HG03064 (cell line): ENCODE data around the gene ATRIP.
A peak's percentile ranks its signal among the peaks of the same experiment; 100 is the strongest.
"Not testable (repeated sequence)": the region's sequence is repeated elsewhere in the genome, so short reads cannot be mapped to it uniquely, and the experiment has no call there.

ENCODE experiments used
- ATAC-seq: cut with Tn5 transposase; IDR thresholded peaks from one replicate; pipeline ENCODE4 v1.9.1; 2021; ENCODE audit warnings: low read depth; ENCODE audit not compliant: unreplicated experiment

The ATRIP gene

DNA sequence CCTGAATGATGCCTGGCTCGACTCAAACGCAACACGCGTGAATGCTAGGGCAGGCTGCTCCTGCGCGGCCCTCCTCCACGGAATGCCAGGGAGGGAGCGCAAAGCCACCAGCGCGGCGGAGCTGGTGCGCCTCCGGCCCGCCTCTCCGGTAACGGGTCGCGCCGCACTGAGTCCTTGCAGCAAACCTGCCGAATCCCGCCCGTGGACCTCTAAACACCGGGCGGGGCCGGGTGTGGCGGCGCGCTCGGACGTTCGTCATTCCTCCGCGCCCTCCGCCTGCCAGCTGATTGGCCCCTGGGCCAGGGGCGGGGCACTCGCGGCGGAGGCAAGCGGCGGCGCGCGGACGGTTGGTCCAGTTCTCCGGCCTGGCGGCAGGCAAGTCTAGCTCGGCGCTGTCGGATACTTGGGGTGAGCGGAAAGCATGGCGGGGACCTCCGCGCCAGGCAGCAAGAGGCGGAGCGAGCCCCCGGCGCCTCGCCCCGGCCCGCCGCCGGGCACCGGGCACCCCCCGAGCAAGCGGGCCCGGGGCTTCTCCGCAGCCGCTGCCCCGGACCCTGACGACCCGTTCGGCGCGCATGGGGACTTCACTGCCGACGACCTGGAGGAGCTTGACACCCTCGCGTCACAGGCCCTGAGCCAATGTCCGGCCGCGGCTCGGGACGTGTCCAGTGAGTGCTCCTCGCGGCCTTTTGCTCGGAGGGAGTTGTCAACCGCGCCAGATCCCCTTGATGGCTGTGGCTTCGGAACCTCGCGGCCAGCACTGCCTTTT is at the start of gene ATRIP:
Gene ATRIP, plus strand, starts transcription at position 313 of the 769 bp plus-strand sequence. Its CDS starts 109 bp downstream, at position 422.
- ATAC-seq: peak; percentile 82

DNA sequence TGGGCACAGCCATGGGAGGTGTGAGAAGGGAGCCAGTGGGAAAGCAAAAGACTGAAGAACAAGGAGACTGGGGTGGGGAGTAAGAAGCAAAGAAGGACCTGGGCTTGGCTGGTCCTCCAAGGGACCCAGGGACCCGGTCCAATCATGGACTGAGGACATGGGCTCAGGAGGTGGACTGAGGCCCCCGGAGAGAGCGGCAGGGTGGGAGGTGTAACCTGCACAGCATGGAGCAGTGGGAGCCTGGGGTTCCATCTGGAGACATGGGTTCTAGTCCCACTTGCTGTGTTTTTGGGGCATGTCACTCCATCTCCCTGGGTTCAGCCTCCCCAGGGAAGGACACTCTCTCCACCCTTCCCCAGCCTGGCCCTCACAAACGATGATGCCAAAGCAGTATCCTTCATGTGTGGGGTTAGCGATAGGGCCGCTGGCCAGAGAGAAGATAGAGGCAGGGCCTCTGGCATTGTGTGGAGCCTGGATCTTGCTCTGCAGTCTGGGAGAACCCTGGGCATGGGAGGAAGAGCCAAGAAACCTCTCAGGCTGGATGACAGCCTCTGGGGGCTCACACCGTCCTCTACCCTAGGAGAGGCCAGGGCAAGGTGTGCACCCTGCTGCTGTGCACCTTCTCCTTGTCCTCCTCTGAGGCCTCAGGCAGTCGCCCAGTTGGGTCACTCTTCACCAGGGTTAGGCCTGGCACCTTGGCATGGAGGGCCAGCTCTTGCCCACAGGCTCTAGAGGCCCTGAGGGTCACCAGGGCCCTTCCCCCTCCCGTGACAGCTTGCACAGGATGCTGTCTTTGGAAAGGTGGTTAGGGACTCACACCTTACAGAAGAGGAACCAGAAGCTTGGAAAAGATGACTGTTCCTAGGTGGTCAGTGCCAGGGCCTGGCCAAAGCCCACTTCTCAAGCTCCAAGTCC is 48.5 kb upstream of the ATRIP start:
- no peak for ATAC-seq

DNA sequence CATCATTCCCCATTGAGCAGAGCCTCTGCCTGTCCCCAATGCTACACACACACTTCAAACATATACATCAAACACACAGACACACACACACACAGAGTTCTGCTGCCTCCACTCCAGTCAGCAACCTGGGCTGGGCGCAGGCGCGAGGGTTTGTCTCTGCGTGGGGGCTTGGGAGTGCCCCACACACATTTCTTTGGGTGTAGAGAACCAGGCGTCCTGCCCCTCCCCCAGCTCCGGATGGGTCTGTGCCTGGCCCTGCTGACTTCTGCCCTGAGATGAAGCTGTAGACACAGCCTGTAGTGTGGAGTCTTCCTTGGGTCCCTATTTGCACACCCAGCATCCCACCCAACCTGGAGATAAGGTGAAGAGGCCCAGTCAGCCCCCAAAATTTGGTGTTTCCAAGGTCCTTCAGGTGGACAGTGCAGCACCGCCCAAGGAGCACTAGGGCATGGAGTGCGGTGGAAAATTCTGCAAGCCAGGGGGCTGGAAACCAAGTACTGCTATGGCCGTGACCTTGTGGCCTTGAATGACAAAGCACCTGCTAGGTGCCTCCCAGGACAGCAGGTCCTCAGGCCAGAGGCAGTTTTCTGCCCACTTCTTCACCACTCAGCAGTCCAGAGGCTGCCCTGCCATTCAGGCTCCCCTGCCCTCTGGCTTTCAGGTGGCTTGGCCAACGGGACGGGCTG is 47.7 kb upstream of the ATRIP start:
- no peak for ATAC-seq

DNA sequence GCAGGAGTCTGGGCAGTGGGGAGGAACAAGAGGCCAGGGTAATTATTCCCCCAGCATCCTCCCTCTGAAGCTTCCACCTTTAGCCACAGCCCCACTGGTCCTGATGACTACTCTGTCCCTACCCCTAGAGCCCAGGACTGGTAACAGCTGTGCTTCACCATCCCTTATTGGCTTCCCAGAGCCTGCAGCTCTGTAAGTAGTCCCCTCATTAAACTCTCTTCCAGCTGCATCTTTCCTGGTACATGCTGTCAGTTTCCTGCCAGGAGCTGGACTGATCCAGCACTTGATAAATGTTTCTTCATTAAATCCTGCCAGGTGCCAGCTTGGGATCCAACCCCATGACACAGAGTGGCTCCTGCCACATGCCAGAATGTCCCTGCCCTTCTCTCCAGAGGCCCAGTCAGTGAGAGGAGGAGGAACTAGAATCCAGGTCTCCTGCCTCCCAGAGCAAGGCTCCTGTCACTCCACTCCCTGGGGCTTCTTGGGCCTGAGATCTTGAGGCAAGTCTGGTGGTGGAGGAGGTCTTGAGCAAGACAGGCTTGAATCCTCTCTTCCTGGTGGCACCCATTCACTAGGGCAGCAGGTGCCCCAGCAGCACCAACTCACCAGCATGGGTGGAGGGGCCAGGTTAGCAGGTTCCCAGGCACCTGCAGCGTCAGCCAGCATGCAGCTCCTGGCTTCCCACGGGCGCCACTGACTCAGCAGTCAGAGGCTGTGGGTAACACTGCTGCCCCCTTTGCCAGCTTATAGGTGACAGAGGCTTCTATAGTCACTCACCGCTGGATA is 47.0 kb upstream of the ATRIP start:
- ATAC-seq: no peak

DNA sequence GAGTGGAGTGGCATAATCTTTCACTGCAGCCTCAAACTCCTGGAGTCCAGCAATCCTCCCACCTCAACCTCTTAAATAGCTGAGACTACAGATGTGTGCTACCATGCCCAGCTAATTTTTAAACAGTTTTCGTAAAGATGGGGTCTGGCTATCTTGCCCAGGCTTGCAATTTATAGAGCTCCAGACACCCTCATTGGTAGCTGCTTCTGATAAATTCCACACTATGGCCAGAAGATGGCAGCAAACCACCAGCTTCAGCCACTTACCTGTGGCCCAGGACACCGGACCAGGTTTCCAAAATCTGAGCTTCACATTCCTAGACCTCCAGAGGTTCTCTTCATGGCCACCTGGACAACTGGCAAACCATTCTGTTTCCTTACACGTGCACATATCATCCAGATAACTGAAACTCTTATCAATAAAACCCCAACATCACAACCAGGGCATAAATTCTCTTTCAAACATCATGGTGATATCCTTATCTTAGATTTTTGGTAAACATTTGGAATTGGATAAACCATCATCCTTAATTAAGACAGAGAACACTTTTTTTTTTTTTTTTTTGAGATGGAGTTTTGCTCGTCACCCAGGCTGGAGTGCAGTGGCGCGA is 45.6 kb upstream of the ATRIP start:
- no peak for ATAC-seq

DNA sequence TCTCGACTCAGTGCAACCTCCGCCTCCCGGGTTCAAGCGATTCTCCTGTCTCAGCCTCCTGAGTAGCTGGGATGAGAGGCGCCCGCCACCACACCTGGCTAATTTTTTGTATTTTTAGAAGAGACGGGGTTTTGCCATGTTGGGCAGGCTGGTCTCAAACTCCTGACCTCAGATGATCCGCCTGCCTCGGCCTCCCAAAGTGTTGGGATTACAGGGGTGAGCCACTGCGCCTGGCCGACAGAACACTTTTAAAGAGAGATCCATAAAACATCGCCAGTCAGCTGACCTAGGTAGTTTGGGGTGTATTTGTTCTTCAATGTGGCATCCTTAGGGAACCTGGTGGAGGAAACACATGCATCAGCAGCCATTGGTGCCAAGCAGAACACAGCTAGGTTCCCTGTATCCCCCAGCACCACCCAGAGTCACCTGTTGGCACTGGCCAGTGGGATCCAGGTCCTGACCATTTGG is 45.1 kb upstream of the ATRIP start:
- not testable (repeated sequence) for ATAC-seq

DNA sequence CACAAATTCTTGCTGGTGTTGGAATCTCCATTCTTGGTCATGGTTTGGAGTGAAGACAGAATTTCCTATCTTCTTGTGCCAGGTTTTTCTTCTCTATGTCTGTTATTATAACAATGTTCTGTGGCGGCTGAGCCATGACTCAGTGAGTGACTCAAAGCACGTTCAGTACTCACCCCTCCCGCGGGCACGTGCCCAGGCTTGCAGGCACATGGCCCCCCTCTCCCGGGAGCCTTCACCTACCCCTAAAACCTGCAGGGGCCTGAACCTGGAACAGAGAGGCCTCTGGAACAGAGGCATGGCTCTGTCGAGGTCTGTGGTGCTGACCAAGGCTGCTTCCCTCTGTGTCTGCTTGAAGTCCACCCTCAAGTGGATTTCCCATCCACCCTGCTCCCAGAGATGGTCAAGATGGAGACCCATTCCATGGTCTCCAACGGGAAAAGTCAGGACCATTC is 44.2 kb upstream of the ATRIP start:
- no peak for ATAC-seq

DNA sequence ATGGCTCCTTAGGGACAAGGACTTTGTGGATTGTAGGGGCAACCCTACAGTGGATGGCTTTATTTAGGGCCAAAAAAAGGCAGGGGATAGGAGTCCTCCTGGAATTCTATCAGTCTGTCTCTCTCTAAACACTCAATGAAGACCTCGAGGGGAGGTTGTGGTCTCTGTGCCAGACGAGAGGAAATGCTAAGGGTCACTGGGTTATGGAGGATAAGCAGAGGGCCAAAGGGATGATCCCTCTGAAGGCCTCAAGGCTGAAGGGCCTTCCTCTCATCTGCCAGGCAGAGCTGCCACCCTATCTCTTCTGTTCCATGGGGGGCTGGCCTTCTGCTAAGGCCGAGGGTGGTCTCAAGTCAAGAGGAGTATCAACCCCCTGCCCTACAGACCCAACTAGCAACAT is 43.6 kb upstream of the ATRIP start:
- no peak for ATAC-seq

DNA sequence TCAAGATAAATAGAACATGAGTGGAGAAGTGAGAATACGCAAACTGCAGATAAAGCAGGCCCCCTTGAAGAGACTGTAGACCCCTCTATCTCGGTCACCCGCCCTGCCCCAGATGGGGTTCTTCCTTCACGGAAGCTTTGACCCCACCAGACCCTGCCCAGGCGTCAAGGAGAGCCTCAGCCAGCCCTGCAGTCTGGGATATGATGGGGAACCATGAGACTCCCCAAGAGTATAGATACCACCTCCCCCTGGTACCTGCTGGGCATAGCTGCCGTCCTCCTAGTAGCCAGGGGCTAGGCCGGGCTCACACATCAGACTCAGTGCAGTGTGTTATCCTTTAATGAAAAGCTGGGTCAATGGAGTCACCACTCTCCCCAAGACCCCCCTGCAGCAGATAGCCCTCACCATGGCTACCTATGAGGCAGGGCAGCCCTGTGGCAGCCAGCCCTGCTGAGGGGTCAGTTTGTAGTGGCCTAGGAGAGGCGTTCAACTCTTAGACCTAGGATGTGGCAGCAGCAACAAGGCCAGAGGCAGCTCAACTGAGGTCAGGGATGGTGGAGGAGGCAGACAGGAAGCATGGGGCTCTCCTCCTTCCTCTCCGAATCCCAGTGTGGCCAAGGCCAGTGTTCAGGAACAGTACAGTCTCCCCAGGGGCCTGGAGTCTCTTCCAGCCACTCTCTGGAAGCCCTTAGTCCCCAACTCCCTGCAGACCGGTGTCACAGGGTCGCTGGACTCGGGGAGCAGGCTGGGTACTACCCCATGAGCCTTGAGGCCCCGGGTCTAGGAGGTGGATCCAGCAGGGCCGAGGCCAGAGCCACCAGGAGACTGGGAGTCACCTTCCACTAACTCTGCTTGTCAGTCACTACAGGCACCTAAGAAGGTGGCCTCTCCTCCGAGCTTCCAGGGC is 42.8 kb upstream of the ATRIP start:
- ATAC-seq: no peak

DNA sequence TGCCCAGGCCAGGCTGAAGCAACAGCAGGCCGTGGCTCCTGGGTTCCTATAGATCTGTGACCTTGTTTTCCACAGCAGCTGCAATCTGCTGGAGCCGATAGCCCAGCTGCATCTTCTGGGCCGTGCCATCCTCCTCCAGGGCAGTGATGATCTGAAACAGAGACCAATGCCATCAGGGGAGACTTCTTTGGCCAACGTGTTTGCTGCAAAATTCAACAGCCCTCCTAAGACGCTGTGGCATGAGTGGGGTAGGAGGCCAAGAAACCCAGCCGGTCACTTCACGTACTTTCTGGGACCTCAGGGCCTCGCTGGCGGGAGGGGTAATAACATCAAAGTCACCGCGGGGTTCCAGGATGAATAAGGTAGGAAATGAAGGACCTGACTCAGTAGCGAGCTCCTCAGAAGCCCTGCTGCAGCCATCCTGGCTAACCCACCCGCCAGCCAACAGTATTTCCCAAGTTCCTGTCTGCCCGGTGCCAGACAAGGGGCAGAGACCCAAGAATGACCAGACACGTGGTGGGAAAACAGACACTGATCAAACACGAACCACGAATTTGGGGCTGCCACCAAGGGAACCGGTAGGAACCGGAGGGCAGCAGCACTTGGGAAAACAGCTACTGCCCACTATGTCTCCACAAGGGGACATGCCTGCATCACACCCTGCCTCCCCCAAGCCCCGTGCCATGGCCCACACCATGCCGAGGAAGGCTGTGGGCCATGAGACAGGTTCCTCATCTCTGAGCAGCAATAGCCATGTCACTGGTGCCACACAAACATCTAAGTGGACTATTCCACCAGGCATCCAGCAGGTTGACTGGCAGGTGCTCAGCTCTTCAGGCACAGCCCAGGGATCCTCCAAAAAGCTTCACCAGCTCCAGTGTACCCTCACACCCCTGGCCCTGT is 41.8 kb upstream of the ATRIP start:
- no peak for ATAC-seq

DNA sequence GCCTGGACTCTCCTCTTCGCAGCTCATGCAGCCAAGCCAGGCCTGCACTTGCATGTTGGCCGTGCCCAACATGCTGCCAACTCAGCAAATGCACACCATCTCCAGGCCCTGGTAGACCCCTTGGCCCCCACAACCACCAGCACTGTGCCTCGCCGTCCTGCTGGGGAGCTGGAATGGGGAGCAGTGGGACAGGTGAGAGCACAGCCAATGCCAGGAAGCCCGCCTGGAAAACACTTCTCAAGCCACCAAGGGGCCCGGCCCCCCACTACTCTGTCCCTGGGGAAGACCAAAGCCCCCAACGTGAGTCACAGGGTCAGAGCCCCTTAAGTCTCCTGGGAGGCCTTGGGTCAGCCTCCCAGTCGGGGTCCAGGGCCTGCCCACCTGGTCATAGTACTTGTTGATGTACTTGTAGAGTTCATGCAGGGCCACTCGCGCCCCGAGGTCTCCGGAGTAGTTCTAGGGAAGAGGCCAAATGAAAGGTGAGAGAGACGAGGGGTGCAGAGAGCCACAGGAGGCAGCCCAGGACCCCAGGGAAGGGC is 41.1 kb upstream of the ATRIP start:
- ATAC-seq: no peak

DNA sequence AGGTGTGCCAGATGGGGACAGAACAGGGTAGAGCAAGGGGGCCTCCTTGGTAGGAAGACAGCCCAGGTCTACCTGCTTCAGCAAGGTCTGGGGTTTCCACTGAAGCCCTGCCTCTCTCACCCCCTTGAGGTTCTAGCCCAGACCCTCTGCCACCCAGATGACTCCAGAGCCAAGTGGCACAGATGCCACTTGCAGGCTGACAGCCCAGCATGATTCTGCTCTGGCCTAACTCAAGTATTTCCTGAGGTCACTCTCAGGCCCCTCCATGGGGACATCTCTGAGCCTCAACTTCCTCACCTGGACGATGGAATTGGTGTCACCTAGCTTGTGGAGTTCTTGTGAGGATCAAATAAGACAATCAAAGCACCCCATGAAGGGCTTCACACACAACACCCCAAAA is 40.6 kb upstream of the ATRIP start:
- no peak for ATAC-seq

DNA sequence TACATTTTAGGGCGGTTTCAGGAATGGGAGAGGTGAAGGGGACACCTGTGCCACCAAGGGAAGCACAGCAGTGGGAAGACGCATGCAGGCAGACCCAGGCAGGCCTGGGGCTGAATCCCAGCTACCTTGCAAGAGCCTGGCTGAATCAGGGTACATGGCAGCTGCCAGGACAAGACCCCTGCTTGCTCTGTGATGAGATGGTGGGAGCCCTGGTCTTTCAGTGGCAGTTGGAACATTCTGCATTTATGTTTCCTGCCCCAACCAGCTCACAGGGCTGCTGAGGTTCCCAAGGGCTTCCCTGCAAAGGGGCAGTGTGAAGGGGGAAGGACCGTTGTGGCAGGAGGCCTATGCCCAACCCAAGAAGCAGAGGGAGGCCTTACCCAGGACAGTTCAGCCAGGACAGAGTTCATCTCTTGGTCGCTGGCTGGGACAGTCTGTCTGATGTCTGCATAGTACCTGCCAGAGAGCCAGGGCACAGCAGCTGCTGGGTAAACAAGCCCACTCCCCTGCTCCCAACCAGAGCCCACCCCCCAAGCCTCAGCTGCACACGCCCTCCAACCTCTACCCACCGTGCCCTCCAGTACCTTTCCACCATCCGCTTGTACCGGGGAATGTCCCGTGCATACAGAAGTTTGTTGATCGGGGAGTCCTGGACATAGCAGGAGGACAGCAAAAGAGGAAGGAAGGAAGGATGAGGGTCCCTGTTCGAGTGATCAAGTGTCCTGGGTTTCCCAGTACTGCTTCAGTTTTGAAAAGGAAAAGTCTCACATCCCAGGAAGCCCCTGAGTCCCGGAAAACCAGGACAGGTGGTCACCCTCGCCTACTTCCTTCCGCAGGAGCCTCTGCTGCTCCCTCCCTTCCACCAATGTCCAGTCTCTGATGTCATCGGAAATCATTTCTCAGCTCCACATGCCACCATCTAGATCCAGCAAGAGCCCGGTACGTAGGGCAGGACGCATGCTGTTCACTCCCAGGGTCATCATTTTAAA is 39.8 kb upstream of the ATRIP start:
- no peak for ATAC-seq

DNA sequence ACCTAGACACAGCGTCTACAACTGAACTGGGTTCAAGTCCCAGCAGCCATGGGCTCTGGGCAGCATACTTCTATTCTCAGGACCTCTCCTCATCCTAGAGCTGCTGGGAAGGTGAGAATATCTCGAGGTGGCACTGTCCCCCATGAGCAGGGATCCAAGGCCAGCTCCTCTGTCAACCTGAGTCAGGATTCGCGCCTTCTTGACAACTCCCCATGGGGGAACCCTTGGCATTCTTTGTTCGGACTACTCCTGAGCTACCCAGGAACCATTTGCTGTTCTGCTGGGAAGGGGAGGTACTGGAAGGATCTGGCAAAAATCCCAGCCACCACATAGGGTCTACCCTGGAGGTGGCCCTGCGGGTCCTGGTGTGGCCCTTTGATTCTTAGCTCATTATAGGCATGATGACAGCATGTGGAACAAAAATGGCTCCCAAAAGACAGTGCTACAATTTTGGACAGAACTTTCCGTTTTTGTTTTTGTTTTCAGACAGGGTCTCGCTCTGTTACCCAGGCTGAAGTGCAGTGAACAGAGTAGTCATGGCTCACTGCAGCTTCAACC is 38.9 kb upstream of the ATRIP start:
- ATAC-seq: no peak

DNA sequence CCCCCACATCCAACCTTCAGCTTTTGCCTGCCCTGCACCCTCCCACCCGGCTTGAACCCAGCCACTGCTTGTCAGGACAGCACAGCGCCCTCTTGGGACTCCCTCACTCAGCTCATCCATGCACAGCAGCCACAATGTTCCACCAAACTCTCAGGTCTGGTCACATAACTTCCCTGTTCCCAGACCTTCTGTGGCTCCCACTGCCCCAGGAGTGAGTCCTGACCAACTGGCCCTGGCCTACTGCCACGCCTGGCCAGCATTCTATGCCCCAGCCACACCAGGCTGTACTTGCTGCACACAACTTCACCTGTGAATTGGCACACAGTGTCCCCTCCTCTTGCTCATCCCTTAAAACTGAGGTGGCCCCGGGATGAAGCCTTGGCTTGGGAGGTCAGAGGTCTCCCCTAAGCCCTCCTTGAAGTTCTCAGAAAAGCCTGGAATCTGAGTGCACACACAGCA is 37.7 kb upstream of the ATRIP start:
- ATAC-seq: no peak
